Activated CD4-positive, CD25-positive, alpha-beta regulatory T cell treated with anti-CD3 and anti-CD28 coated beads, Interleukin-2, amount 50 U/mL, for 16 hours (primary cell): ENCODE data around the gene TLR6.
"Not testable (repeated sequence)": the region's sequence is repeated elsewhere in the genome, so short reads cannot be mapped to it uniquely, and the experiment has no call there.

ENCODE experiments used
- DNase-seq: peaks from one replicate; pipeline ENCODE4 v3.0.0-alpha.2; 2020; ENCODE audit warnings: low read depth, low spot score

Gene TLR6

DNA sequence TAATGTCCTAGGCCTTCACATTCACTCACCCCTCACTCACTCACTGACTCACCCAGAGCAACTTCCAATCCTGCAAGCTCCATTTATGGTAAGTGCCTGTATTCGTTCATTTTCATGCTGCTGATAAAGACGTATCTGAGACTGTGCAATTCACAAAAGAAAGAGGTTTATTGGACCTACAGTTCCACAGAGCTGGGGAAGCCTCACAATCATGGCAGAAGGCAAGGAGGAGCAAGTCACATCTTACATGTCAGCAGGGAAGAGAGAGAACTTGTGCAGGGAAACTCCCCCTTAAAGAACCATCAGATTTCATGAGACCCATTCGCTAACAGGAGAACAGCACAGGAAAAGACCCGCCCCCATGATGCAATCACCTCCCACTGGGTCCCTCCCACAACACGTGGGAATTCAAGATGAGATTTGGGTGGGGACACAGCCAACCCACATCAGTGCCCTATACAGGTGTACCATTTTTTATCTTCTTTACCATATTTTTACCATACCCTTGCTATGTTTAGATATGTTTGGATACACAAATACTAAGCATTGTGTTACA lies 33.8 kb downstream of the TLR6 start:
- no peak for DNase-seq

DNA sequence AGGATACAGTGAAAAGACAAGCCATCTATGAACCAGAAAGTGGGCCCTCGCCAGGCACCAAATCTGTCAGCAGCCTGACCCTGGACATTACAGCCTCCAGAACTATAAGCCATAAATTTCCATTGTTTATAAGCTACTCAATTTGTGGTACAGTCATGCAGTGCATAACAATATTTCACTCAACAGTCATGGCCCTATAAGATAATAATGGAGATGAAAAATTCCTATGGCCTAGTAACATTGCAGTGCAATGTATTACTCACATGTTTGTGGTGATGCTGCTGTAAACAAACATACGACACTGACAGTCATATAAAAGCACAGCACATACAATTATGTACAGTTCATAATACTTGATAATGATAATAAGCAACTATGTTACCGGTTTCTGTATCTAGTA lies 34.9 kb downstream of the TLR6 start:
- DNase-seq: no peak

DNA sequence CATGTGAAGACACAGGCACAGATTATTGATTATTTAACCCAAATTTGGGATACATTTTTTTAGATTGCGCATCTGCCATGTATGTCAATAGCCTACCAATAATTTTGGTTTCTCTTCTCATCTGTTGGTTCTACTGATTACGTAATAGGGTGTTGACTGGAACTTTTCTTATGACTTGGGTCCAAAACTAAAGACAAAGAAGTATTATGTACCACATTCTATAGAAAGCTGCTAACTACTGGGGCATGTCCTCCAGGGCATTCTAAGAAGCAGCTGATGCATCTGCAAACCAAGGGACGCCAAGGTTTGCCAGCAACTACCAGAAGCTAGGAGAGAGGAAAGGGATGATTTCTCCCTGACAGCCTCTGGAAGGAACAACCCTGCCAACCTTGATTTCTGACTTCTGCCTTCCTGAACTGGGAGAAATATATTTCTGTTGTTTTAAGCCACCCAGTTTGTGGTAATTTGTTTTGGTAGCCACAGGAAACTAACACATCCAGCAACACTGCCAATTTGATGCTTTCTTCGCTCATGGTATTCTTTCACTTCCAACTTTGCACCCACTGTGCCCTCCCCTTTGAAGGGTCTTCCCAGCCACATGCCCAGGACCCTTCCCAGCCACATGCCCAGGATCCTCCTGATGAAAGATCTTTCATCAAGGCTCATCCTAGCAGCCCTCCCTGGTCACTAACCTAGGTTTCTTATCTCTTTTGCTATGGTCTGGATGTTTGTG lies 36.1 kb downstream of the TLR6 start:
- DNase-seq: no peak

DNA sequence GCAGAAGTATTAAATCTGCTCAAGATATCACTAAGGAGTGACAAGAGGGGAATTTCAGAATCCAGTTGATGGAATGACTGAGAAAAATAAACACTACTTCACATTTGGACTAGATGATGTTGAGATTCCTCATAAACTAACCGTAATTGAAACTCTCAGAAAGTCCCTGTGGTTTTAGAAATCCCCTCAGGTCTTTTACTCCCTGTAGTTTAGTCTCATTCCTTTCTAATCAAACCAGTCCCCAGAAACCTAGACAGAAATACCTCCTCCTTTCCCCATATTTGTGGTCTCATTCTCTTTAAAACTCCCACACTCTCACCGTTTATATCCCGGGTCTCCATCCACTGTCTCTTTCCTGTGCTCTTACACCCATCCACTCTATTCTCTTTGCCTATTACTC lies 37.0 kb downstream of the TLR6 start:
- no peak for DNase-seq

DNA sequence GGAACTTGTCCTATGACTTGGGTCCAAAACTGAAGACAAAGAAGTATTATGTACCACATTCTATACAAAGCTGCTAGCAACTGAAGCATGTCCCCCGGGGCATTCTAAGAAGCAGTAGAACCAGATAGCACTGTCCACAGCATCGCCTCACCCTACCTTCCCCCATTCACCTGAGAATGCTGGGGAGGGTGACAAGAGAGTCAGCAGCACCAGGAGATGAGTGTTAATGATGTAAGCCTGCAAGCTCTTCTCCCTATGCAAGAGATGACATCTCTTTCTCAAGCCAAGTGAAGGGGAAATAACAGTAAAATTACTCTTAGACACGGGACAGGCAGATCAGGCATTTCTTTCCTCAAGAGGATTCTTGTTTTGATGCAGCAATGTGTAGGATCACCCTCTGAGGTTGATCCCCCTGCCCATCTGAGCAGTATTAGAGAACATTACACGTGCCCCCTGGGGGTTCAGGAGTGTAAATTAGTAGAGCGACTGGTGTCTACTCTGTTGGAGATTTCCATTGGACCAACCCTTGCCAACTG lies 38.1 kb downstream of the TLR6 start:
- DNase-seq: no peak

DNA sequence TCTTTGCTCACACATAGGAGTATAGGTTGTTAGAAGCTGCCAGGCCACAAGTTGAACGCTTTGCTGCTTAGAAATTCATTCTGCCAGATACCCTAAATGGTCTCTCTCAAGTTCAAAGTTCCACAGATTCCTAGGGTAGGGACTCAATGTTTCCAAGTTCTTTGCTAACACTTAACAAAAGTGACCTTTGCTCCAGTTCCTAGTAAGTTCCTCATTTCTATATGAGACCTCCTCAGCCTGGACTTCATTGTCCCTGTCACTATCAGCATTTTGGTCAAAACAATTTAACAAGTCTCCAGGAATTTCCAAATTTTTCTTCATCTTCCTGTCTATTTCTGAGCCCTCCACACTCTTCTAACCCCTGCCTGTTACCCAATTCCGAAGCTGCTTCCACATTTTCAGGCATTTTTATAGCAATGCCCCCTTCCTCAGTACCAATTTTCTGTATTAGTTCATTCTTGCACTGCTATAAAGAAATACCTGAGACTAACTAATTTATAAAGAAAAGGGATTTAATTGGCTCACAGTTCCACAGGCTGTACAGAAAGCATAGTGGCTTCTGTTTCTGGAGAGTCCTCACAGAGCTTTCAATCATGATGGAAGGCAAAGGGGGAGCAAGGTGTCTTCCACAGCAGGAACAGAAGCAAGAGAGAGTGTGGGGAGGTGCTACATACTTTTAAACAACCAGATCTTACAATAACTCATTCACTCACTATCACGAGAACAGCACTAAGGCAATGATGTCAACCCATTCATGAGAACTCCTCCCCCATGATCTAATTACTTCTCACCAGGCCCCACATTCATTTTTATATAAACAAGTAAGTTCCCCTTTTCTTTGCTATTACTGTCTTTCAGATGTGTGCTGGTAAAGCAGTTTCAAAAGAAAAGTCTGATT lies 40.5 kb downstream of the TLR6 start:
- no peak for DNase-seq

DNA sequence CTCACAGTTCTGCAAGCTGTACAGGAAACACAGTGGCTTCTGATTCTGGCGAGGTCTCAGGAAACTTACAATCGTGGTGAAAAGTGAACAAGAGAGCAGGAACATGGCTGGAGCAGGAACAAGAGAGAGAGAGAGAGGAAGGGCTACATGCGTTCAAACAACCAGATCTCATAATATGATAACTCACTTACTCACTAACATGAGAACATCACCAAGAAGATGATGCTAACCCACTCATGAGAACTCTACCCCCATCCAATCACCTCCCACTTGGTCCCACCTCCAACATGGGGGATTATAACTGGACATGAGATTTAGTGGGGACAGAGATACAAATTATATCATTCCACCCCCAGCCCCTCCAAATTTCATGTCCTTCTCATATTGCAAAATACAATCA lies 42.2 kb downstream of the TLR6 start:
- no peak for DNase-seq

DNA sequence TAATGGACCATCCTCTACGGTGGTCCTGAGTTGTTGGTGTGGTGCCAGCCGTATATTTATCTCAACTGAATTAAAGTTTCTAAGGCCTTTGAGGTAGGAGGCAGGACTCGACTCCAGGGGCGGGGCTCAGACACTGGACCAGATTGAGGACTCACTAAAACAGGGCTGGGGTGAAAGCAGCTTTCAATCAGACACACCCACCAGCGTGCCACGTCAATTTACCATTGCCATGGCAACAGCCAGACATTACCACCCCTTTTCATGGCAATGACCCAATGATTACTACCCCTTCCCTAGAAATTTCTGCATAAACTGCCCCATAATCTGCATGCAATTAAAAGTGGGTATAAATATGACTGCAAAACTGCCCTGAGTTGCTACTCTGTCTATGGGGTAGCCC lies 45.3 kb downstream of the TLR6 start:
- DNase-seq: no peak

DNA sequence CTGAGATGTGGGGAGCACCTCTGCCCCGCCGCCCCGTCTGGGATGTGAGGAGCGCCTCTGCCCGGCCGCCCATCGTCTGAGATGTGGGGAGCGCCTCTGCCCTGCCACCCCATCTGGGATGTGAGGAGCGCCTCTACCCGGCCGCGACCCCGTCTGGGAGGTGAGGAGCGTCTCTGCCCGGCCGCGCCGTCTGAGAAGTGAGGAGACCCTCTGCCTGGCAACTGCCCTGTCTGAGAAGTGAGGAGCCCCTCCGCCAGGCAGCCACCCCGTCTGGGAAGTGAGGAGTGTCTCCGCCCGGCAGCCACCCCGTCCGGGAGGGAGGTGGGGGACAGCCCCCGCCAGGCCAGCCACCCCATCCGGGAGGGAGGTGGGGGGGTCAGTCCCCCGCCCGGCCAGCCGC lies 49.2 kb downstream of the TLR6 start:
- not testable (repeated sequence) for DNase-seq

DNA sequence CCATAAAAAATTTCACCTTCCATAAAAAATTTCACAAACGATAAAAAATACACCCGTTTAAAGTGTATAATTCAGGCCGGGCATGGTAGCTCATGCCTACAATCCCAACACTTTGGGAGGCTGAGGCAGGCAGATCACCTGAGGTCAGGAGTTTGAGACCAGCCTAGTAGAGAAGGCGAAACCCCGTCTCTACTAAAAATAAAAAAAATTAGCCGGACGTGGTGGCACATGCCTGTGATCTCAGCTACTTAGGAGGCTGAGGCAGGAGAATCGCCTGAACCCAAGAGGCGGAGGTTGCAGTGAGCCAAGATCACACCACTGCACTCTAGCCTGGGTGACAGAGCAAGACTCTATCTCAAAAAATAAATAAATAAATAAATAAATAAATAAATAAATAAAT lies 50.4 kb downstream of the TLR6 start:
- not testable (repeated sequence) for DNase-seq

DNA sequence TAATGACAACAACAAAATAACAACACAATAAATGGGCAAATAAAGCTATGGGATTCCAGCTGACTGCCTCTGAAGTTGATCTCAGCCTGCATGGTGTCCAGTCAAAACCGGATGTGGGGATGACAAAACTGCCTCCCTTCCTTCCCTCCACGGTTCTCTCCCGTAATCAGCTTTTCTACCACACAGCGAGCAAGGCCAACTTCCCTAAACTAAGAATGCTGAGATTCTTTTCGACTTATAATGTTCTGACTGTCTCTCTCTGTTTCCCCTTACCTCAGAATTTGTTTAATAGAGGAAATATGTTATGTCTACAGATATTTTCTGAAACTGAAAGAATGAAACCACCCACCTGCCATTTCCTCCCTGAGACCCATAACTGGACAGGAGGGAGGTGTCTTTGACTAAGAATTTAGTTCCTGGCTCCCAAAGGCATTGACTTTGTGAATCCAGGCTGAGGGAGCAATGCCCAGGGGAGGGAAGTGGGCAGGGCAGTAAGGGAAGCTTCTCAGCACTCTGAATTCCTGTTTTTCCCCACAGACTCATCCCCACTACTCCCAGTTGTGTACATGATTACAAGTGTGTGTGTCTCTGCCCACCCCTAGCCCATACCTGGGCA lies 51.0 kb downstream of the TLR6 start:
- DNase-seq: no peak

DNA sequence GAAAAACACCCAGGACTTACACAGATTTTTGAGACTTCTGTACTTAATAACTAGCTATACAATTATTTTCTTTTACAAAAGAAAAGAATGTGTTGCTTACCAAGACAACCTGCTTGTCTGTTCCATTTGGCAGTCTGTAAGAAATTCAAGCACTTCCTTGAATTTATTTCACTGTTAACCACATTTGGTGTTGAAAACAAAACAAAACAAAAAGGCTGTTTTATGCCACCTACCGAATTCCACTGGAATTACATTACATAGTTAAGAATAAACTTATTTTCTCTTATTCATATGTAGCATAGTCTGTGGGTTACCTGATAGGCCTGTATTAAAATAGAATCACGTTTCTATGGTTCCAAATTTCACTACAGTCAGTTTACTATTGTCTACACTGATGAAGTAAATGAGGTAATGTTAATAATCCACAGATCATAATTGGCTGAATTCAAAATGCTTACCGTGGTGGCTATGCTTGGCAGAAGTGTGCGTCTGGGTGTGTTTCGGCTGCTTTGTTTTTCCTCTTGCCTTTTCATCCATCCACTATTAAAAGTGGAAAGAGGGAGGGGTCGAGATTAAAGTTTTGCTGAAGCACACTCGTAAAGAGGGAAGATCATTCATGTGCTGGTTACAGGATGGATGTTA lies 51.8 kb downstream of the TLR6 start, which contains the start of gene TLR1:
Gene TLR1 (minus strand): TSS at position 138 of the 642 bp plus-strand sequence. CDS start 5,960 bp downstream, outside the sequence.
- DNase-seq: no peak

DNA sequence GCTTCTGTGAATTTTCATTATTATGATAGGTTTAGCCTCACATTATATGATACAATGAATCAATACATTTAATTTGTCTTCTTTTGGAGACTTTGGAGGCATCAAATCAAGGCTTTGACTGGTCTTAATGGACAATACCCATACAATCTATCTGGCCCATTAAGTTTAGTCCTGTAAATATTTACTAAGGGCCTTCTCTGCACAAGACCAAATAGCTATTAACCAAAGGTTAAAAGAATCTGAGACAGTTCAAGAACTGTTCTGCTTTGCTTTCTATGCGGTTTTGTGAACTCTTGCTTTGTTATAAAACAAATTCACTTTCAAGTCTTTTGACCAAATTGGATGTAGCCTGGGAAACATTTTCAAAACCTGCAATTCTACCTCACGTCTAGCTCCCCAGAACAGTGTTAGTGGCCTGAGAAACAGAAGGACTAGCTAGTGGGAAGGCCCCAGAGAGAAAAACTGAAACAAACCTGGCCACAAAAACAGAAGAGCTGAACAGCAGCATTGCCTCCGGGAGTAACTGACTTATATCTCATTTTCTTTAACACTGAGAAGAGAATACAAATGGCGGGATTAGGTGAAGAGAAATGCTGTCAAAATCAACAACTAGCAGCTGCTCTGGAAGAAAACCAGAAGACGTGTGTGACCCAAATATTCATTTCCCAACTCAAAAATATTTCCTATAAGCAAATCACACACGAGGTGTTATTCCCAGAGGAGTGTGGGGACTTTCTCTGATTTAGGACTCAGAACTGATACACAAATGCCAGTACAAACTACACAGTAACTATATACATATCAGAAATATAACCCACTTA lies 52.6 kb downstream of the TLR6 start:
- DNase-seq: no peak

DNA sequence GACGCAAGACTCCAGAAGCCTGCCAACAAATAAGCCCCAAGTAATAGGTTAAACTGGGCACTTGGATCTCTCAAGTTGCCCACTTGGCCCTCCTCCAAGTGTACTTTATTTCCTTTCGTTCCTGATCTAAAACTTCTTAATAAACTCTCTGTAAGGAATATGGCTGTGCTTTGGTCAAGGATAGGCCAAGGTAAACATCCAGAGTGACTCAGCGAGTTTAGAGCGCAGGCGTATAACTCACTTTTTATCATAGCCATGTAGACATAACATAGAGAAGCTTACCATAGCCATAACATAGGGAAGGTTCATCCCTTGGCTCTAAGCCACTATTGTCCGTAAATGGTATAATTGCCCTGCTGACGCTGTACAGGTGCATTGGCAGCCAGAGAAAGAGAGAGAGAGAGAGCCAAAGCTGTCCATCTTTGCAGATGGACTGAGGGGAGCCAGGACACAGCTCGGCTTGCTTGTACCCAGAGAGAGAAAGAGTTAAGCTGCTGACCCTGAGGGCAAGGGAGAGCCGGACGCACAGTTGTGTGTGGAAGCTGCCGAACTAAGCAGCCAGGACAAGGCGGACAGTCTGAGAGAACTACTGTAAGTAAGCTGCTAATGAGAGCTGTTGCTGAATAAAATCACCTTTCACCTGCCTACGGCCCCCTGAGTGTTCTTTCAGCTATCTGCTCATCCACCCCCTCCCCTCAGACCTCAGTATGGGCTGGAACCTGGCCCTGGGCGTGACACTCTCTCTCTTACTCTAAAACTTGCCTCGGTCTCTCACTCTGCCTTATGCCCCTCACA lies 53.9 kb downstream of the TLR6 start:
- no peak for DNase-seq

DNA sequence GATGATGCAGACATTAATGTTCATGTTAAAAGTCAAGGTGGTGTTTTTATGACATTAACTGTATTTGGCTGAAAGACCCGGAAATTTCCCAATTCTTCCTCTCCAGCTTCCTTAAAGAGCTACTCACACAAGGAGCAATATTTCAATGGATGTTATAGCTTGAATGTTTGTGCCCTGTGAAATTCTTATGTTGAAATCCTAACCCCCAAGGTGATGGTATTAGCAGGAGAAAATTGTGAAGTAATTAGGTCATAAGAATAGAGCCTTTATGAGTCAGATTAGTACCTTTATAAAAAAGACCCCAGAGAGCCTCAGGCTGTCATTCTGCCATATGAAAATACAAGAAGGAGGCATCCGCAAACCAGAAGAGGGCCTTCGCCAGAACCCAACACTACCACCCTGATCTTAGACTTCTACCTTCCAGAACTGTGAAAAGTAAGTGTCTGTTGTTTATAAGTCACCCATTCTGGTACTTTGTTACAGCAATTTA lies 55.6 kb downstream of the TLR6 start:
- DNase-seq: no peak

DNA sequence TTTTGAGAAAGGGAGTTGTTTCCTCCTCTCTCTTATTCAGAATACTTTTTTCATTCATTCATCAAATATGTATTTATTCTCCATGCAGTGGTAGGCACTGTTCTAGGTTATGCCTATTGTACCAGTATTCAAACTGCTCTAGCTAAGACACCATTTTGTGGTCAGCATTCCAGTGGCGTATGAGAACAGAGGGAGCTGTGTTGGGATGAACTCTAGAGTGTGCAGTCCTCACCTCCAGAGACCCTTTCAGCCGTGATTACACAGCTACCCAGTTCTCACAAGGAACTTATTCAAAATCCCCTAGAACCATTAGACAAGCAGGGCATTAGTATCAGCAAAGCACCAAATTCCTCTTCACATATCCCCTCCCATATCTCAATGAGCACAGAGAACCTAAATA lies 56.3 kb downstream of the TLR6 start:
- DNase-seq: no peak

DNA sequence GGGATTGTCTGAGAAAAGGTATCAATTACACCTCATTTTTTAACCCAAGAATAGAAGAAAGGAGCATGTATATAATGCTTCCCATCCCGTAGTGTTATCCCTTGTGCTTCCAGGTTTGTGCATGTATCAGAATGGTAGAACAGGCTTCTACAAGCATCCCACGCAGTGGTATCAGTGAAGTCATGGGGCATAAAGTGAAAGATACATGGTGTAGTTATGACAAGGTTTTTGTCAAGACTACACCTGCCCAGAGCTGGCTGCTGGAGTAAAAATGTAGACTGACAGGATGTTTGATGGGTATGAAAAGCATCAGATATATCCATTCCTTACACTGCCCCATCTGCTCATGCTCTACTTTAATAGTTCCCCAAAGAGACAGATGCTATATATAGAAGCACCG lies 61.5 kb downstream of the TLR6 start:
- no peak for DNase-seq

DNA sequence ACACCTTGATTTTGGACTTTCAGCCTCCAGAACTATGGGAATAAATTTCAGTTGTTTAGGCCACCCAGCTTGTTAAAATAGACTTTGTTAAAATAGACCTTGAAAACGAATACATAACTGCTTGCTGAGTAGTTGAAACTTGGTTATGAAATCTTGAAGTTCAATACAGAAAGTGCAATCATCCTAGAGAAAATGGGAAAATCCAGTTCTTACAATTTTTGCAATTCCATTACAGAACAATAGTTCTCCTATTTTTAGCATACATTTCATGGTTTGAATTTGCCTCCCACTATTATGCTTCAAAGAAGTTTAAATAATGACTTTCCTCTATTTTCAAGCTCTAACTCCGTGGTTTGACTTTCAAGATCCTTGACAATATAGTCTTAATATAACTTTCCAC lies 62.6 kb downstream of the TLR6 start:
- DNase-seq: no peak

DNA sequence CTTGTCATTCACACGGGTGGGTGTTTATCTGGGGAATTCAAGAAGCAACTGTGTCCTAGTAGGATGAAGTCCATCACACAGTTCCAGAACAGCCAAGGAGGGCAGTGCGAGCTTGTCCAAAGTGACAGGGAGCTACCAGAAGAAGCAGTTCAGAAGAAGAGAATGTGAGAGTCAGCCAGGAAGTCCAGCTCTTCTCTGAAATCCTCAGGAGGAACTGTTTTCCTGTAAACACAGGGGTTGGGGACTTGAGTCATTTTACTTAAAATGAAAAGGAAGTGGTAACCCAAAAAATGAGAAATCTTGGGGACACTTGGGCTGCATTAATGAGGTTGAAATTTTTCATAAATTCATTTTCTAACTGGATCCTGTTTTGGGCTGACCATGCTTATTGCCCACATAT lies 65.6 kb downstream of the TLR6 start:
- no peak for DNase-seq

DNA sequence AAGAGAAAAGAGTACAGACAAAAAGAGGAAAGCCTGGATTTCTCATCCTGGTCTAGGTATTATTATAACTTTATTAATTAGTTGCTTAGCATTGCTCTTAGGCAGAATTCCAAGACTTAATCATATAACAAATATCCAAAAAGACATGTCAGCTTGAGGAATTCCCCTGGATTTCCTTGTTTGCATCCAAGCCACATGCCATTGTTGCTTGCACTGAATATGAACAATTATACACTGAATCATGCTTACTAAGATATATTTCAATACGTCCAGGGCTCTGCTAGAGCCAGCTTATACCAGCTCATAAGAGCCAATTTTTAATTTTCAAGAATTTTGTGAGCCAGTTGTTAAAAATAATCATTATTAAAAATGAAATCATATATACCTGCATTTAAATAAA lies 68.3 kb downstream of the TLR6 start:
- DNase-seq: no peak
